Activated CD4-positive, alpha-beta T cell treated with anti-CD3 and anti-CD28 coated beads for 36 hours (primary cell): ENCODE results near the gene SIGLEC9. TPM values are rescaled to one million over a fixed set of nuclear protein-coding genes. Genes with fewer than 3 reads are reported as not detected.

Experiments
- ATAC-seq: fragments of 200-7000 bp; cut with Tn5 transposase; one replicate; pipeline ENCODE4 v1.10.0; 2021; ENCODE audit warnings: mild to moderate bottlenecking, moderate library complexity
- CTCF ChIA-PET: fragments of 350-600 bp; sonication (Branson Sonifier 250); formaldehyde crosslinking; loops from one replicate; lab custom pipeline; 2021; ENCODE audit warnings: antibody characterized with exemption; lab: Charles Lee
- POLR2A ChIA-PET: fragments of 350-600 bp; sonication (Branson Sonifier 250); formaldehyde crosslinking; loops from one replicate; lab custom pipeline; 2021; ENCODE audit warnings: antibody characterized with exemption, inconsistent platforms; lab: Charles Lee
- DNase-seq: peaks from one replicate; pipeline ENCODE4 v3.0.0-alpha.2; 2020
- H3K27ac Mint-ChIP-seq: one replicate; pipeline ENCODE4 v1.8.0; 2021; ENCODE audit warnings: mixed read lengths
- H3K27me3 Mint-ChIP-seq: one replicate; pipeline ENCODE4 v1.8.0; 2021; ENCODE audit warnings: mixed read lengths
- H3K36me3 Mint-ChIP-seq: one replicate; pipeline ENCODE4 v1.8.0; 2021; ENCODE audit warnings: low read depth, mixed read lengths
- H3K4me1 Mint-ChIP-seq: one replicate; pipeline ENCODE4 v1.8.0; 2021; ENCODE audit warnings: mixed read lengths
- H3K4me3 Mint-ChIP-seq: one replicate; pipeline ENCODE4 v1.8.0; 2021; ENCODE audit warnings: mild to moderate bottlenecking, moderate library complexity, mixed read lengths
- H3K9me3 Mint-ChIP-seq: one replicate; pipeline ENCODE4 v1.8.0; 2021; ENCODE audit warnings: low read depth, mixed read lengths
- intact Hi-C, 2 experiments: fragments of 100-400 bp; cut with DNase I in 1 of 2; cut with micrococcal nuclease in 1 of 2; formaldehyde crosslinking; loops; one replicate each; pipeline versions ENCODE4 v1.14.2 to v1.15.1; 2022 to 2024; cut with DNase I, micrococcal nuclease
- total RNA-seq, 2 experiments: library from RNA; stranded (reverse); gene quantifications; one replicate each; pipeline ENCODE4 v1.2.3, GENCODE V29; 2021

SIGLEC9 gene
- total RNA-seq, 2 experiments from 2014 or later, result 0.37 to 0.49 TPM

DNA sequence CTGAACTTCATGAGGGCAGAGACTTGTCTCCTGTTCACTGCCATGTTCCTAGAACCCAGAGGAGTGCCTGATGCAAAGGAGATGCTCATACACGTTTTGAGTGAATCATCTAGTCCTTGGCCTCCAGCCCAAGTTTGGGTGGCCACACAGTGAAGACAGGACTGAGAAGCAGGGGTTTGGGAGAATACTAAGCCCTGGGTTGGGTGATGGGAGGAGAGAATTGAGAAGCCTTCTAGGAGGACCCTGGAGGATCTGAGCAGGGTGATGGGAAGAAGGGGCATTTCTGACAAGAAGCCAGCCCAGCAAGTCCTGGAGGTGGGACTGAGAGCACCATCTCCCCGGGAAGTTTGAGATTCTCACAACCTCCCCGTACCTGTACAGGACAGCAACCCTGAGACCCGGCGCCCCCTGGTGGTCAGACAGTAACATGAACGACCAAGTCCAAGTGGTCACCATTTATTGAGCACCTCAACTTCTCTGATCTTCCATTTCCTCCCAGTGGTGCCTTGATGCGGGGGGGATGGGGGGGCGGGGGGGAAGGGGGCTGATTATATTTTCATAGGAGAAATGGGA is 27.5 kb upstream of the SIGLEC9 start:
- H3K27me3 Mint-ChIP-seq, result no peaks in the 10 kb centered on the region
- no peaks in the 10 kb centered on the region for H3K9me3 Mint-ChIP-seq
- ChIA-PET CTCF (interaction anchor here (0.7 to 1.8 kb wide), 10 partner anchors 10 to 320 kb away, joined by 3 to 7 read pairs (median 4); no protein-coding TSS in a partner anchor), POLR2A (no interaction called here)
- H3K27ac Mint-ChIP-seq, result no peak overlapping the region
- peak; percentile 67 for ATAC-seq
- peaks cover 20% of the 10 kb centered on the region for H3K4me1 Mint-ChIP-seq
- DNase-seq, result peak; percentile 87
- peaks cover 18% of the 10 kb centered on the region for H3K36me3 Mint-ChIP-seq
- intact Hi-C loops, result loop anchor here in 1 of 2 experiments (1.0 kb wide), 1 partner anchor 168 kb away; no protein-coding TSS in a partner anchor
- no peak overlapping the region for H3K4me3 Mint-ChIP-seq

- Mint-ChIP-seq H3K9me3 (no peaks in the 10 kb centered on the region), H3K36me3 (peaks cover 24% of the 10 kb centered on the region), H3K4me3 (no peak overlapping the region), H3K27ac (no peak overlapping the region), H3K4me1 (peaks cover 25% of the 10 kb centered on the region), H3K27me3 (no peaks in the 10 kb centered on the region)
- ChIA-PET POLR2A (no interaction called here), CTCF (interaction anchor here (1.8 kb wide), 1 partner anchor 36 kb away, joined by 4 read pairs; no protein-coding TSS in a partner anchor)
- ATAC-seq (no peak), DNase-seq (no peak)
- intact Hi-C loops, result loop anchor here in 1 of 2 experiments (1.0 kb wide), 1 partner anchor 168 kb away; no protein-coding TSS in a partner anchor
Measured at GRCh38 chr19:51097796-51098195, 26.9 kb upstream of the SIGLEC9 start.

- no peak overlapping the region for H3K27ac Mint-ChIP-seq
- no peaks in the 10 kb centered on the region for H3K9me3 Mint-ChIP-seq
- peak; percentile 66 for ATAC-seq
- no peaks in the 10 kb centered on the region for H3K27me3 Mint-ChIP-seq
- ChIA-PET POLR2A (no interaction called here), CTCF (no interaction called here)
- H3K4me3 Mint-ChIP-seq, result no peak overlapping the region
- peak; percentile 47 for DNase-seq
- intact Hi-C loops, result no loop called here
- H3K4me1 Mint-ChIP-seq, result peaks cover 26% of the 10 kb centered on the region
- H3K36me3 Mint-ChIP-seq, result peaks cover 27% of the 10 kb centered on the region
Measured at GRCh38 chr19:51098365-51099046, 26.2 kb upstream of the SIGLEC9 start.

DNA sequence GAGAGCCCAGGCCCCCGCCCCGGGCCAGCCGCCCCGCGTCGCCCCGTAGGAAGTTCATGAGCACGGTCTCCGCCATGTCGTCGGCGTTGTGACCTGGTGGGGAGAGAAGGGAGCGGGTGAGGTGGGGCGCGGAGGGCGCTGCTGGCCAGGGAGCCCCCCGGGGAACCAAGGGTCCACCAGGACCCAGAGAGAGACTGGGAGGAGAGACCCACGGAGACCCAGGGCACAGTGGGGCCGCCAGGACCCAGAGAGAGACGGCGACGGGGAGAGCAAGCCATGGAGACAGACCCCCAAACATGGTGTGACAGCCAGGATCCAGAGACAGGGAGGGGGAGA is 25.7 kb upstream of the SIGLEC9 start:
- POLR2A ChIA-PET, result no interaction called here
- H3K27me3 Mint-ChIP-seq, result no peaks in the 10 kb centered on the region
- no peak for ATAC-seq
- DNase-seq, result no peak
- no peak overlapping the region for H3K4me3 Mint-ChIP-seq
- H3K4me1 Mint-ChIP-seq, result peaks cover 28% of the 10 kb centered on the region
- intact Hi-C loops, result no loop called here
- CTCF ChIA-PET, result no interaction called here
- H3K9me3 Mint-ChIP-seq, result no peaks in the 10 kb centered on the region
- peaks cover 31% of the 10 kb centered on the region for H3K36me3 Mint-ChIP-seq
- no peak overlapping the region for H3K27ac Mint-ChIP-seq

DNA sequence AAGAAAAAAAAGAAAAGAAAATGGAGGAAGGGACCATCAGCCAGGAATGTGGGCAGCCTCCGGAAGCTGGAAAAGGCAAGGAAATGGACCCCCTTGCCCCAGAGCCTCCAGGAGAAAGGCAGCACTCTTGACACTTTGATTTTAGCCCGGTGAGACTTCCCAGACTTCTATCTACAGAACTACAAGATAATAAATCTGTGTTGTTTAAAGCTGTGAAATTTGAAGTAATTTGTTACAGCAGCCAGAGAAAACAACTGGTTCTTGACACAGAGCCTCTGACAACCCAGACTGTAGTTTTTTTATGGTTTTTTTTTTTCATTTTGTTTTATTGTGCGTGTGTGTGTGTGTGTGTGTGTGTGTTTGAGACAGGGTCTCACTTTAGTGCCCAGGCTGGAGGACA is 24.1 kb upstream of the SIGLEC9 start:
- H3K27ac Mint-ChIP-seq, result no peak overlapping the region
- peaks cover 31% of the 10 kb centered on the region for H3K4me1 Mint-ChIP-seq
- H3K36me3 Mint-ChIP-seq, result peaks cover 40% of the 10 kb centered on the region
- DNase-seq (no peak), ATAC-seq (no peak)
- no peak overlapping the region for H3K4me3 Mint-ChIP-seq
- H3K9me3 Mint-ChIP-seq, result no peaks in the 10 kb centered on the region
- POLR2A ChIA-PET, result interaction anchor here (0.7 kb wide), 1 partner anchor 13 kb away, joined by 3 read pairs; no protein-coding TSS in a partner anchor
- intact Hi-C loops, result no loop called here
- H3K27me3 Mint-ChIP-seq, result no peaks in the 10 kb centered on the region
- CTCF ChIA-PET, result interaction anchor here (1.5 kb wide), 1 partner anchor 178 kb away, joined by 4 read pairs; no protein-coding TSS in a partner anchor

- DNase-seq (no peak), ATAC-seq (no peak)
- Mint-ChIP-seq H3K9me3 (no peaks in the 10 kb centered on the region), H3K27me3 (no peaks in the 10 kb centered on the region), H3K4me1 (peaks cover 37% of the 10 kb centered on the region), H3K4me3 (no peak overlapping the region), H3K27ac (no peak overlapping the region), H3K36me3 (peaks cover 41% of the 10 kb centered on the region)
- CTCF ChIA-PET, result interaction anchor here (1.5 to 1.6 kb wide), 2 partner anchors 10 to 179 kb away, joined by 3 to 4 read pairs; no protein-coding TSS in a partner anchor
- intact Hi-C loops, result no loop called here
- POLR2A ChIA-PET, result interaction anchor here (0.7 kb wide), 1 partner anchor 12 kb away, joined by 3 read pairs; no protein-coding TSS in a partner anchor
Measured at GRCh38 chr19:51101171-51101865, 23.4 kb upstream of the SIGLEC9 start.

DNA sequence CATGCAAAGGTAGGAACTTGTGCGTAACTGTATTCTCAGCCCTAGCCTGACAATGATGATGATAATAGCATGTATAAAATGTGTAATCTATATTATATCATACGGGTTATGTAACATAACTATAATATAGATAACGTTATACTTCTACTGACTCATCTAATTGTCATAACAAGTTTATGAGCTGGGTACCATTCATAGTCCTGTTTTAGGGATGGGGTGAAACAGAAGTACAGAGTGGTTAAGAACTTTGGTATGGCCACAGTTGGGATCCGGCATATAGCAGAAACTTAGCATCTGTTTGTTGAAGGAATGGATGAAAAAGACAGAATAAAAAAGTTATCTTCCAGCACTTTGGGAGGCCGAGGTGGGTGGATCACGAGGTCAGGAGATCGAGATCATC is 21.7 kb upstream of the SIGLEC9 start:
- H3K4me3 Mint-ChIP-seq, result no peak overlapping the region
- intact Hi-C loops, result no loop called here
- ATAC-seq, result no peak
- ChIA-PET CTCF (interaction anchor here (0.6 kb wide), 1 partner anchor 58 kb away, joined by 3 read pairs; no protein-coding TSS in a partner anchor), POLR2A (no interaction called here)
- peaks cover 39% of the 10 kb centered on the region for H3K4me1 Mint-ChIP-seq
- peaks cover 44% of the 10 kb centered on the region for H3K36me3 Mint-ChIP-seq
- H3K27me3 Mint-ChIP-seq, result no peaks in the 10 kb centered on the region
- no peak for DNase-seq
- H3K9me3 Mint-ChIP-seq, result no peaks in the 10 kb centered on the region
- H3K27ac Mint-ChIP-seq, result peak overlapping the region; percentile 26

DNA sequence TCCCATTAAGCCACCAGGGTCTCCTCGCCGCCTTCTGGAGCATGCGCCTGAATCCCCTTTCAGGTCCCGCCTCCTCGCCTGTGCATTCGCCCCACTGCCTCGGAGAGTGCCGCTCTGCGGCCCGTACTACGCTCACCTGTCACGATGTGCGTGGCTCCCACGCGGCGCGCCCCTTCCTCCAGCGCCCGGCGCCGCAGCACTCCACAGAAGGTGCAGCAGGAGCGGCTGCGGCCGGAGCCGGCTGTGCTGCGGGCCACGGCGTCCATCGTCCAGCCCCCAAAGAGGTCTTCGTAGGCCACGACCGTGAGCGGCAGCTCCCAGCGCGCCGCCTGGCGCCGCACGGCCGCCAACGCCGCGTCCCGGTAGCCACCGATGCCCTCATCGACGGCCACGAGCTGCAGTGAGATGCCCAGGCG is 20.8 kb upstream of the SIGLEC9 start:
- H3K27me3 Mint-ChIP-seq, result no peaks in the 10 kb centered on the region
- H3K9me3 Mint-ChIP-seq, result no peaks in the 10 kb centered on the region
- H3K4me1 Mint-ChIP-seq, result peaks cover 45% of the 10 kb centered on the region
- ATAC-seq (no peak), DNase-seq (no peak)
- no peak overlapping the region for H3K4me3 Mint-ChIP-seq
- POLR2A ChIA-PET, result no interaction called here
- no peak overlapping the region for H3K27ac Mint-ChIP-seq
- CTCF ChIA-PET, result interaction anchor here (1.2 kb wide), 1 partner anchor 8 kb away, joined by 4 read pairs; no protein-coding TSS in a partner anchor
- H3K36me3 Mint-ChIP-seq, result peaks cover 44% of the 10 kb centered on the region
- intact Hi-C loops, result no loop called here

GRCh38 chr19:51107406-51108065 is 17.2 kb upstream of the SIGLEC9 start:
- peak overlapping the region; percentile 91 for H3K27ac Mint-ChIP-seq
- DNase-seq (peak; percentile 59), ATAC-seq (peak; percentile 27)
- POLR2A ChIA-PET, result interaction anchor here (0.7 kb wide), 1 partner anchor 499 kb away, joined by 3 read pairs; no protein-coding TSS in a partner anchor
- H3K27me3 Mint-ChIP-seq, result no peaks in the 10 kb centered on the region
- peaks cover 39% of the 10 kb centered on the region for H3K4me1 Mint-ChIP-seq
- H3K9me3 Mint-ChIP-seq, result no peaks in the 10 kb centered on the region
- intact Hi-C loops, result loop anchor here (1.0 to 5.0 kb wide), 14 partner anchors 232 to 1239 kb away; partner anchors contain the start of genes JOSD2 (in 1 of the 2), POLD1 (in 1 of the 2), PPP2R1A (in 1 of the 2) and VRK3 (in 1 of the 2)
- H3K4me3 Mint-ChIP-seq, result peak overlapping the region; percentile 92
- peaks cover 33% of the 10 kb centered on the region for H3K36me3 Mint-ChIP-seq
- CTCF ChIA-PET, result interaction anchor here (1.0 kb wide), 1 partner anchor 11 kb away, joined by 3 read pairs; no protein-coding TSS in a partner anchor

DNA sequence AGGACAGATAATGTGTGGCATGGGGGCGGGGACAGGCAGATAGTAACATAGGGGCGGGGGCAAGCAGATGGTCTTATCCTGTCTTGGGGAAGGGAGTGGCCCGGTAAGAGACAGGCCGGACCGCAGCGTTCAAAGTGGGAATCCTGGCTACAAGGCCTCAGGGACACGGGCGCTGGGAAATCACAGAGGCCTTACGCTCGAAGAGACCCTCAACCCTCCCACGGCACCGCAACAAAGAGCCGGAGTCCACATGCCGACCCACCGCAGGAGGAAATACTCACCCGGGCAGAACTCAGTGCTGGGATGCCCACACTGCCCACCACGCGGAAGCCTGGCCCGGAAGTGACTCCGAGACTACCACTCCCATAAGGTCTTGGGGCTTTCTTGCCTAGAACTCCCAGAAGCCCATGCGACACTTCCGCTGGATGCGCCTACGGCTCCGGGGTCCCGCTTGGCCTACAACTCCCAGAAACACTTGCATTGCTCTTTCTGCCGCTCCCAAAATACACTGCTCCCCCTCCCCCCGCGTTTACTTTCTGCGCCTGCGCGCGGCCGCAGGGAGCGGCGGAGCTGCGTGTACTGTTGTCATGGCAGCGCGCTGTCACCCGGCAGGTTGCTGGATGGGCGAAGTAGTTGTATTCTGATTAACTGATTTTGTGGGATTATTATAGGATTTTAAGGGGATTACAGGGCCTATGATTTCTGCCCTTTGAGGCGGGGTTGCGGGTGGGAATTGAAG is 16.5 kb upstream of the SIGLEC9 start, which contains the start of gene CTU1:
CTU1 (minus strand) TSS at position 344 of the 739 bp plus-strand sequence. CDS start 3,840 bp downstream, outside the sequence.
- CTCF ChIA-PET, result interaction anchor here (1.0 kb wide), 1 partner anchor 12 kb away, joined by 3 read pairs; no protein-coding TSS in a partner anchor
- no peaks in the 10 kb centered on the region for H3K9me3 Mint-ChIP-seq
- peak within 1 kb of the TSS; percentile 92 for H3K4me3 Mint-ChIP-seq
- peak within 1 kb of the TSS; percentile 91 for H3K27ac Mint-ChIP-seq
- no peaks in the 10 kb centered on the region for H3K27me3 Mint-ChIP-seq
- DNase-seq (peak; percentile 99), ATAC-seq (peak; percentile 98)
- H3K4me1 Mint-ChIP-seq, result peaks cover 36% of the 10 kb centered on the region
- intact Hi-C loops, result loop anchor here (1.0 to 5.0 kb wide), 14 partner anchors 231 to 1239 kb away; partner anchors contain the start of genes JOSD2 (in 1 of the 2), POLD1 (in 1 of the 2), PPP2R1A (in 1 of the 2) and VRK3 (in 1 of the 2)
- H3K36me3 Mint-ChIP-seq, result peaks cover 29% of the 10 kb centered on the region
- POLR2A ChIA-PET, result no interaction called here
